ENCODE measurements around the gene SEMA3G.

SEMA3G gene

GRCh38 chr3:52483577-52484381 lies 38.9 kb upstream of the SEMA3G start:
- Histone ChIP-seq H3K4me1 (ENCODE audit: insufficient read depth, low read length) (no peaks in the 10 kb centered on the region), H3K9ac (ENCODE audit: low read depth, low read length) (no peak overlapping the region), H3K36me3 (ENCODE audit: insufficient read depth, low read length) (peaks cover 14% of the 10 kb centered on the region), H3K9me3 (ENCODE audit: control insufficient read depth, insufficient read depth, low read length) (no peaks in the 10 kb centered on the region)

GRCh38 chr3:52483081-52483480 lies 38.2 kb upstream of the SEMA3G start:
- Histone ChIP-seq H3K4me1 (ENCODE audit: insufficient read depth, low read length) (no peaks in the 10 kb centered on the region), H3K9ac (ENCODE audit: low read depth, low read length) (no peak overlapping the region), H3K9me3 (ENCODE audit: control insufficient read depth, insufficient read depth, low read length) (no peaks in the 10 kb centered on the region), H3K36me3 (ENCODE audit: insufficient read depth, low read length) (peaks cover 18% of the 10 kb centered on the region)

- Histone ChIP-seq H3K9me3 (ENCODE audit: control insufficient read depth, insufficient read depth, low read length) (no peaks in the 10 kb centered on the region), H3K9ac (ENCODE audit: low read depth, low read length) (no peak overlapping the region), H3K36me3 (ENCODE audit: insufficient read depth, low read length) (peaks cover 25% of the 10 kb centered on the region), H3K4me1 (ENCODE audit: insufficient read depth, low read length) (no peaks in the 10 kb centered on the region)
These were observed 37.1 kb upstream of the SEMA3G start for GRCh38 chr3:52481819-52482521.

- no peaks in the 10 kb centered on the region for H3K9me3 ChIP-seq (ENCODE audit: control insufficient read depth, insufficient read depth, low read length)
- H3K9ac ChIP-seq (ENCODE audit: low read depth, low read length), result no peak overlapping the region
- H3K36me3 ChIP-seq (ENCODE audit: insufficient read depth, low read length), result peaks cover 32% of the 10 kb centered on the region
- H3K4me1 ChIP-seq (ENCODE audit: insufficient read depth, low read length), result no peaks in the 10 kb centered on the region
These were observed 36.1 kb upstream of the SEMA3G start for GRCh38 chr3:52480768-52481715.

- no peaks in the 10 kb centered on the region for H3K9me3 ChIP-seq (ENCODE audit: control insufficient read depth, insufficient read depth, low read length)
- H3K9ac ChIP-seq (ENCODE audit: low read depth, low read length), result no peak overlapping the region
- H3K36me3 ChIP-seq (ENCODE audit: insufficient read depth, low read length), result peaks cover 36% of the 10 kb centered on the region
- no peaks in the 10 kb centered on the region for H3K4me1 ChIP-seq (ENCODE audit: insufficient read depth, low read length)
These were observed 35.1 kb upstream of the SEMA3G start for GRCh38 chr3:52479877-52480575.

GRCh38 chr3:52479037-52479876 lies 34.4 kb upstream of the SEMA3G start:
- Histone ChIP-seq H3K9ac (ENCODE audit: low read depth, low read length) (no peak overlapping the region), H3K9me3 (ENCODE audit: control insufficient read depth, insufficient read depth, low read length) (no peaks in the 10 kb centered on the region), H3K36me3 (ENCODE audit: insufficient read depth, low read length) (peaks cover 36% of the 10 kb centered on the region), H3K4me1 (ENCODE audit: insufficient read depth, low read length) (no peaks in the 10 kb centered on the region)

- no peak overlapping the region for H3K9ac ChIP-seq (ENCODE audit: low read depth, low read length)
- H3K36me3 ChIP-seq (ENCODE audit: insufficient read depth, low read length), result peaks cover 40% of the 10 kb centered on the region
- no peaks in the 10 kb centered on the region for H3K4me1 ChIP-seq (ENCODE audit: insufficient read depth, low read length)
- no peaks in the 10 kb centered on the region for H3K9me3 ChIP-seq (ENCODE audit: control insufficient read depth, insufficient read depth, low read length)
These were observed 32.8 kb upstream of the SEMA3G start for GRCh38 chr3:52477796-52478095.

GRCh38 chr3:52477076-52477795 lies 32.3 kb upstream of the SEMA3G start:
- Histone ChIP-seq H3K9ac (ENCODE audit: low read depth, low read length) (no peak overlapping the region), H3K4me1 (ENCODE audit: insufficient read depth, low read length) (no peaks in the 10 kb centered on the region), H3K9me3 (ENCODE audit: control insufficient read depth, insufficient read depth, low read length) (no peaks in the 10 kb centered on the region), H3K36me3 (ENCODE audit: insufficient read depth, low read length) (peaks cover 39% of the 10 kb centered on the region)

- no peak overlapping the region for H3K9ac ChIP-seq (ENCODE audit: low read depth, low read length)
- peaks cover 26% of the 10 kb centered on the region for H3K36me3 ChIP-seq (ENCODE audit: insufficient read depth, low read length)
- H3K4me1 ChIP-seq (ENCODE audit: insufficient read depth, low read length), result no peaks in the 10 kb centered on the region
- no peaks in the 10 kb centered on the region for H3K9me3 ChIP-seq (ENCODE audit: control insufficient read depth, insufficient read depth, low read length)
These were observed 28.1 kb upstream of the SEMA3G start for GRCh38 chr3:52473026-52473425.

GRCh38 chr3:52472239-52473000 lies 27.5 kb upstream of the SEMA3G start:
- Histone ChIP-seq H3K9me3 (ENCODE audit: control insufficient read depth, insufficient read depth, low read length) (no peaks in the 10 kb centered on the region), H3K9ac (ENCODE audit: low read depth, low read length) (no peak overlapping the region), H3K36me3 (ENCODE audit: insufficient read depth, low read length) (peaks cover 22% of the 10 kb centered on the region), H3K4me1 (ENCODE audit: insufficient read depth, low read length) (no peaks in the 10 kb centered on the region)

GRCh38 chr3:52471371-52472238 lies 26.7 kb upstream of the SEMA3G start:
- H3K4me1 ChIP-seq (ENCODE audit: insufficient read depth, low read length), result no peaks in the 10 kb centered on the region
- H3K36me3 ChIP-seq (ENCODE audit: insufficient read depth, low read length), result peaks cover 20% of the 10 kb centered on the region
- no peaks in the 10 kb centered on the region for H3K9me3 ChIP-seq (ENCODE audit: control insufficient read depth, insufficient read depth, low read length)
- H3K9ac ChIP-seq (ENCODE audit: low read depth, low read length), result no peak overlapping the region

GRCh38 chr3:52470920-52471319 lies 26.0 kb upstream of the SEMA3G start:
- H3K9ac ChIP-seq (ENCODE audit: low read depth, low read length), result no peak overlapping the region
- no peaks in the 10 kb centered on the region for H3K4me1 ChIP-seq (ENCODE audit: insufficient read depth, low read length)
- H3K9me3 ChIP-seq (ENCODE audit: control insufficient read depth, insufficient read depth, low read length), result no peaks in the 10 kb centered on the region
- peaks cover 15% of the 10 kb centered on the region for H3K36me3 ChIP-seq (ENCODE audit: insufficient read depth, low read length)
